C4-2B (cell line): Measurements from ENCODE around the gene RGS4.

ENCODE experiments used
- H3K27ac ChIP-seq: fragments of 450-650 bp; 2 replicates; pipeline ENCODE4 v1.5.1; 2017
- ZFX ChIP-seq: fragments of 450-650 bp; IDR thresholded peaks from 2 replicates; pipeline ENCODE4 v1.6.1; 2017
- TF ChIP-seq, protein P1 (sequence below): fragments of 450-650 bp; conservative IDR thresholded peaks from 2 replicates; pipeline ENCODE4 v1.5.1; 2017; ENCODE audit warnings: mild to moderate bottlenecking

RGS4 gene

DNA sequence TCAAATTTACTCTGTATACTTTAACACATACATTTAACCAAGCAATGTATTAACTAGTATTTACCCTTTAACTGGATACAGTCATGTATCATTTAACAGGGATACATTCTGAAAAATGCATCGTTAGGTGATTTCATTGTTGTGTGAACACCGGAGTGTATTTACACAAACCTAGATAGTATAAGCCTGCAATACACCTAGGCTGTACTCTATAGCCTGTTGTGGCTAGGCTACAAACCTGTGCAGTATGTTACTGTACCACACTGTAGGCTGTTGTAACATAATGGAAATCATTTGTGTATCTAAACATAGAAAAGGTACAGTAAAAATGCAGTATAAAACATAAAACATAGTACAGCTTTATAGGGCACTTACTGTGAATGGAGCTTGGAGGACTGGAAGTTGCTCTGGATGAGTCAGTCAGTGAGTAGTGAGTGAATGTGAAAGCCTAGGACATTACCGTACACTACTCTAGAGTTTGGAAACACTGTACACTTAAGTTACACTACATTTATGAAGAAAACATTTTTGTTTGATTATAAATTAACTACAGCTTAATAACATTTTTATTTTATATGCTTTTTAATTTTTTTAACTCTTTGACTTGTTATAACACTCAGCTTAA is 21.3 kb downstream of the RGS4 start:
- no peak overlapping the region for H3K27ac ChIP-seq
- TF ChIP-seq, protein P1, sequence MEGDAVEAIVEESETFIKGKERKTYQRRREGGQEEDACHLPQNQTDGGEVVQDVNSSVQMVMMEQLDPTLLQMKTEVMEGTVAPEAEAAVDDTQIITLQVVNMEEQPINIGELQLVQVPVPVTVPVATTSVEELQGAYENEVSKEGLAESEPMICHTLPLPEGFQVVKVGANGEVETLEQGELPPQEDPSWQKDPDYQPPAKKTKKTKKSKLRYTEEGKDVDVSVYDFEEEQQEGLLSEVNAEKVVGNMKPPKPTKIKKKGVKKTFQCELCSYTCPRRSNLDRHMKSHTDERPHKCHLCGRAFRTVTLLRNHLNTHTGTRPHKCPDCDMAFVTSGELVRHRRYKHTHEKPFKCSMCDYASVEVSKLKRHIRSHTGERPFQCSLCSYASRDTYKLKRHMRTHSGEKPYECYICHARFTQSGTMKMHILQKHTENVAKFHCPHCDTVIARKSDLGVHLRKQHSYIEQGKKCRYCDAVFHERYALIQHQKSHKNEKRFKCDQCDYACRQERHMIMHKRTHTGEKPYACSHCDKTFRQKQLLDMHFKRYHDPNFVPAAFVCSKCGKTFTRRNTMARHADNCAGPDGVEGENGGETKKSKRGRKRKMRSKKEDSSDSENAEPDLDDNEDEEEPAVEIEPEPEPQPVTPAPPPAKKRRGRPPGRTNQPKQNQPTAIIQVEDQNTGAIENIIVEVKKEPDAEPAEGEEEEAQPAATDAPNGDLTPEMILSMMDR = no peak
- TF ChIP-seq ZFX = no peak

DNA sequence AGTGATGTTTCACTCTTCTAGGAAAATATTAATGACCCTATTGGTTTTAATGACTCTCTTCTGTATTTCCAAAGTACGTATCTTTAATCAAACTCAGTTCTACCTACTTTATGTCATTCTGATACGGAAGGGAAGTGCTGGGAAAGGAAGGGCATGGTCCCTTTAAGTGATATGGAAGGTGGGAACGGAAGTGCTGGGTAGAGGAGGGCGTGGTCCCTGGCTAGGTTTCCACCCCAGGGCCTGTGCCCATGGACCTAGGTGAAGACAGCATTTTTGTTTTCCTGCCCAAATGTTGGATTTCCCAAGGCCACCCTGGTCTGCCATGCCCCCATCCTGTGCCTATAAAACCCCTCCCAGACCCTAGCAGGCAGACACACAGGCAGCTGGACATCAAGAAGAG is 24.0 kb downstream of the RGS4 start:
- no peak for TF ChIP-seq ZFX
- TF ChIP-seq, protein P1 = no peak
- no peak overlapping the region for H3K27ac ChIP-seq

DNA sequence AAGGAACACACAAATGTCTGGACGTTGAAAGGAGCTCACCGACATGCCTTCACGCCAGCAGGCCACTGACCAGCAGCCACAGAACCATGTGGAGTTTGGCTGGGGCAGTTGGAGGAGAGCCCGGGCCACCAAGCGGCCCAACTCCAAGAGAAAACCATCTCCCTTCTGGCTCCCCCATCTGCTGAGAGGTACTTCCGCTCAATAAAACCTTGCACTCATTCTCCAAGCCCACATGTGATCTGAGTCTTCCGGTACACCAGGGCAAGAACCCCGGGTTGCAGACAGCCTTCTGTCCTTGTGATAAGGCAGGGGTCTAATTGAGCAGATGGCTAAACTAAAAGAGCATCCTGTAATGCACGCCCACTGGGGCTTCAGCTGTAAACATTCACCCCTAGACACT is 24.4 kb downstream of the RGS4 start:
- TF ChIP-seq, protein P1 = no peak
- no peak for TF ChIP-seq ZFX

DNA sequence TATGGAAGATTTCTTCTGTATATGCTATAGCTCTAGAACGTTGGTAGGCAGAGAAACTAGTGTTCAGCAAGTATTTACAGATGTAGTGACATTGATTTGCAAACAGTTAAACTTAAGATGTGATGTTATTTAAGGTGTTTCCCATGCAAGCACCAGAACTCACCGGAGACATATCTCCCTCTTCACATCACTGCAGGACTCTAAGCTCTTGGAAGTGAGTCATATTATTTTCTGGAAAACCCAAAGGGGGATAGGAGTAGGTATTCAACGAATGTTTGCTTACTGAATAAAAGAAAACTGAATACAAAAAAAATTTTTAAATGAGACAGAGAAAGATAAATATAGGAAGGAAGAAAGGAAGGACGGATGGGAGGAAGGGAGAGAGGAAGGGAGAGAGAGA is 25.0 kb downstream of the RGS4 start:
- no peak overlapping the region for H3K27ac ChIP-seq
- TF ChIP-seq, protein P1 = no peak
- TF ChIP-seq ZFX = no peak

More for the DNA sequence above, 24.4 kb downstream of the RGS4 start:
- no peak overlapping the region for H3K27ac ChIP-seq

DNA sequence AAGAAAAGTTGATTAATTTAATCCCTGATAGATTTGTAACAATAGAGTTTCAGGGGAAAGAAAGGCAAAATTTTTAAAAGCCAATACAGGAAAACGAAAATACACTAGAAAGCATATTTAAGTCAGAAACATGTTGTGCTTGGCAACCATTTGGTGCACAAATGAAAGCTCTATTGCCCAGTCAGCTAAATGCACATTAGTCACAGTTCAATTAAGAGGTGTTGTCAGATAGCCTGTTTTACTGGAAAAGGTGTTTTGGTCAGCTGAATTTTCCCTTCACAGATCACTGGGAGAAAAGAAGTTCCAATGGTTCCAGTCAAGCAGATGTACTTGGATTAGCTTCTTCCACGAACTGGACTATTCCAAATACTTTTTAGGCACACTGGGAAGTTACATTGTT is 25.4 kb downstream of the RGS4 start:
- TF ChIP-seq ZFX = no peak
- TF ChIP-seq, protein P1 = no peak
- H3K27ac ChIP-seq = no peak overlapping the region

DNA sequence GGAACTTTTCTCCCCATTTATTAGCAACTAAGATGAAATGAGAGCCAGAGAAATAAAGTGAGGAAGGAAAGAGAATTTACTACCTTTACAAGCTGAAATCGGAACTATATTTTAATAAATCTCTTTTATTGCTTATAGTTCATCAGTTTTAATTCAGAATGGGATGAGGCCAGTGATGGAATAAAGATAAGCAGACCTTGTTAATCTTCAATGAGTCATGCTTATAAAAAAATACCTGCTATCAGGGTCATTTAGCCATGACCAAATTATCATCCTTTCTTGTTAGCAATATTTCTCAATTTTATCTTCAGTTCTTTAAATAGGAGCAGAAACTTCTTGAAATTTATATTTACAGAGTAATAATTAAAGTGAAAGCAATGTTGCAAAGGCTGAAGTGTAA is 26.1 kb downstream of the RGS4 start:
- H3K27ac ChIP-seq = no peak overlapping the region
- TF ChIP-seq, protein P1 = no peak
- no peak for TF ChIP-seq ZFX

DNA sequence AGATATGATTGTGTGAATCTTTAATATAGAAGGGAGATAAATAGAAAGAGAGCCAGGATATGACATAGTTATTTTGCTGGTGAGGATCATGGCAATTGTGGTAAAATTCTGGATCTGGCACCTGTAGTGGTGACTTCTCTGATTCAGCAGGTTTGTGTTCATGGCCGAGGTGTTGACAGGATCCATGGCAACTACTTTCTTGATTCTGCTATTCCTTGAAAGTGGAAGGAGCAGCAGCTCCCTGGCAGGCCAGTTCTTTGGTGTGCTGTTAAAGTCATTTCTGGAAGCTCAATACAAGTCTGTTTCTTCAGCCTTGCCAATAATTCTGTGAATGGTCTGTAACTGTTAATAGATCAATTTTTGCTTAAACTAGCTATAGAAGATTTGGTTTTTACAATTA is 33.4 kb downstream of the RGS4 start:
- TF ChIP-seq ZFX = no peak
- TF ChIP-seq, protein P1 = no peak

More for the DNA sequence above, 33.4 kb downstream of the RGS4 start:
- no peak overlapping the region for H3K27ac ChIP-seq
